Adipocyte (in vitro differentiated cells): ENCODE results near the gene IFT25.
A peak's percentile ranks its signal among the peaks of the same experiment; 100 is the strongest.
"Not testable (repeated sequence)": the region's sequence is repeated elsewhere in the genome, so short reads cannot be mapped to it uniquely, and the experiment has no call there.

Experiments used
- DNase-seq: peaks from one replicate; pipeline ENCODE4 v3.0.0-alpha.2; 2015; ENCODE audit warnings: low read depth
- H3K27me3 ChIP-seq: replicated peaks from 2 replicates; pipeline ENCODE4 v1.7.0; 2013; ENCODE audit warnings: mild to moderate bottlenecking, low read length, moderate library complexity; ENCODE audit not compliant: control insufficient read depth, insufficient read depth
- H3K36me3 ChIP-seq: 2 replicates; pipeline ENCODE4 v1.7.0; 2013; ENCODE audit warnings: low read length, mild to moderate bottlenecking, moderate library complexity; ENCODE audit not compliant: control insufficient read depth, insufficient read depth, severe bottlenecking
- H3K4me1 ChIP-seq: 2 replicates; pipeline ENCODE4 v1.7.0; 2013; ENCODE audit warnings: mild to moderate bottlenecking, low read length, moderate library complexity; ENCODE audit not compliant: control insufficient read depth, insufficient read depth
- H3K4me3 ChIP-seq: 2 replicates; pipeline ENCODE4 v1.7.0; 2013; ENCODE audit warnings: mild to moderate bottlenecking, low read length, moderate library complexity
- H3K9ac ChIP-seq: 2 replicates; pipeline ENCODE4 v1.7.0; 2013; ENCODE audit warnings: mild to moderate bottlenecking, low read length, moderate library complexity
- H3K9me3 ChIP-seq: 2 replicates; pipeline ENCODE4 v1.7.0; 2013; ENCODE audit warnings: mild to moderate bottlenecking, low read length, moderate library complexity; ENCODE audit not compliant: control insufficient read depth

Gene IFT25

DNA sequence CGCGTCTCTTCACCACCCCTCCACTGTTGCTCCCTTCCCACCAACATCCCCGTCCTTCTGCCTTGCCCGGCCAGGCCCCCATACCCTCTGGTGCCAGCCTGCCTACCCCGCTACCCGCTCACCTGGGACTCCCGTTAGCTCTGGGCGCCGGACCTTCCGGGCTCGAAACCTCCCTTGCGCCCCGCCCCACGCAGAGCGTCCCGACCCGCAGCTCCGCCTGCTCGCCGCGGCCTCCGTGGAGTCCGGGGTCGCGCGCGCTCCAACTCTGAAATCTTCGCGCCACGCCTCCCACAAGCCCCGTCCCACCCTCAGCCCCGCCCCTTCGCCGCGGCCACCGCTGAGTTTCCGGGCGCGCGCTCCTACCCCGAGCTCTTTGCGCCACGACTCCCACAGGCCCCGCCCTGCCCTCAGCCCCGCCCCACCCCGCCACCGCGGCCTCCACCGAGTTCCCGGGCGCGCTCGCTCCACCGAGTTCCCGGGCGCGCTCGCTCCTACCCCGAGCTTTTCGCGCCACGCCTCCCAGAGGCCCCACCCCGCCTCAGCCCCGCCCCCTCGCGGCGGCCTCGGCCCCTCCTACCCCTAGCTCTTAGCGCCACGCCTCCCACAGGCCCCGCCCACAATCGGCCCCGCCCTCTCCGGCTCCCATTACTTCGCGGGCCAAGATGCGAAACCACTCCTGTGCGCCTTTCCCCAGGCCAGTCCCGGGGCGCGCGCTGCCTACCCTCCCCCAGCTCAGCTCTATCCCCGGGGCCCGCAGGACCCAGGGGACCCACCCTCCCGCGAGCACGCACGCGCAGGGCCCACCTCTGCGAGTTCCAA lies at the start of gene IFT25:
TSS of gene IFT25 (minus strand) at position 267 of the 819 bp plus-strand sequence. CDS start 5,617 bp downstream, outside the sequence.
- H3K27me3 ChIP-seq, result no peaks in the 10 kb centered on the region
- H3K9me3 ChIP-seq, result no peaks in the 10 kb centered on the region
- peaks cover 23% of the 10 kb centered on the region for H3K4me1 ChIP-seq
- peak; percentile 99 for DNase-seq
- H3K9ac ChIP-seq, result peak within 1 kb of the TSS; percentile 86
- no peaks in the 10 kb centered on the region for H3K36me3 ChIP-seq
- H3K4me3 ChIP-seq, result peak within 1 kb of the TSS; percentile 89

DNA sequence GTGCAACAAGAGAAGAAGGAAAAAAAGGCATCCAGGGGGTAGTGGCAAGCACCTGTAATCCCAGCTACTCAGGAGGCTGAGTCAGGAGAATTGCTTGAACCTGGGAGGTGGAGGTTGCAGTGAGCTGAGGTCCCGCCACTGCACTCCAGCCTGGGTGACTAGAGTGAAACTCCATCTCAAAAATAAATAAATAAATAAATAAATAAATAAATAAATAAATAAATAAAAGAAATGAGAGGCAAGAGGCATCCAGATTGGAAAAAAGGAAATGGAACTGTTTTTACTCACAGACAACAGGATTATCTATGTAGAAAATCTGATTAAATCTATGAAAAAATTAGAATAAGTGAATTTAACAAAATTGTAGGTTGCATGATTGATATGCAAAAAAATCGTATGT lies 49.0 kb upstream of the IFT25 start:
- H3K36me3 ChIP-seq, DNase-seq, H3K27me3 ChIP-seq, H3K9me3 ChIP-seq, H3K4me3 ChIP-seq, H3K4me1 ChIP-seq, H3K9ac ChIP-seq: not testable (repeated sequence)

GRCh38 chr1:53992085-53992874 lies 46.8 kb upstream of the IFT25 start:
- Histone ChIP-seq H3K9ac (no peak overlapping the region), H3K36me3 (no peaks in the 10 kb centered on the region), H3K4me3 (no peak overlapping the region), H3K4me1 (peaks cover 5% of the 10 kb centered on the region), H3K9me3 (peaks cover 3% of the 10 kb centered on the region), H3K27me3 (no peaks in the 10 kb centered on the region)
- no peak for DNase-seq

GRCh38 chr1:53987880-53988279 lies 42.4 kb upstream of the IFT25 start:
- H3K36me3 ChIP-seq, result no peaks in the 10 kb centered on the region
- DNase-seq, result no peak
- peaks cover 3% of the 10 kb centered on the region for H3K9me3 ChIP-seq
- H3K27me3 ChIP-seq, result no peaks in the 10 kb centered on the region
- H3K9ac ChIP-seq, result no peak overlapping the region
- H3K4me1 ChIP-seq, result peaks cover 6% of the 10 kb centered on the region
- no peak overlapping the region for H3K4me3 ChIP-seq

DNA sequence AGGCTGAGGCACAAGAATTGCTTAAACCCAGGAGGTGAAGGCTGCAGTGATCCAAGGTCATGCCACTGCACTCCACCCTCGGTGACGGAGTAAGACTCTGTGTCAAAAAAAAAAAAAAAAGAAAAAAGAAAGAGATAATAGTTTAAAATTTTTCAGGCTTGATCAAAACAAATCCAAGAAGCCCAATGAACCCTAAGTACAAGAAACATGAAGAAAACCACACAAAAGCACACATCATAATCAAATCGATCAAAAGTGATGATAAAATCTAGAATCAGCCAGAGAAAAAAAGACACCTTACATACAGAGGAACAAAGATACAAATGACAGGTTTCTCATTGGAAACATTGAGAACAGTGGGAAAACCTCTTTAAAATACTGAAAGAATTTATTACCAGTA lies 41.0 kb upstream of the IFT25 start:
- no peaks in the 10 kb centered on the region for H3K27me3 ChIP-seq
- H3K9ac ChIP-seq, result no peak overlapping the region
- H3K4me1 ChIP-seq, result peaks cover 15% of the 10 kb centered on the region
- H3K4me3 ChIP-seq, result no peak overlapping the region
- no peaks in the 10 kb centered on the region for H3K9me3 ChIP-seq
- no peaks in the 10 kb centered on the region for H3K36me3 ChIP-seq
- no peak for DNase-seq

DNA sequence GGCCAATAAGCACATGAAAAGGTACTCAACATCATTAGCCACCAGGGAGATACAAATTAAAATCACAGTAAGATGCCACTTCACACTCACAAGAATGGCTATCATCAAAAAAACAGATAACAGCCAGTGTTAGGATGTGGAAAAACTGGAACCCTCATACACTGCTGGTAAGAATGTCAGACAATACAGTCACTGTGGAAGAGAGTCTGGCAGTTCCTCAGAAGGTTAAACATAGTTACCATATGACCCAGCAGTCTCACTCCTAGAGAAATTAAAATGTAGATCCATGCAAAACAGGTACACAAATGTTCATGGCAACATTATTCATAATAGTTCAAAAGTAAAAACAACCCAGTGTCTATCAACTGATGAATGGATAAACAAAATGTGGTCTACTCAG lies 39.2 kb upstream of the IFT25 start:
- no peak for DNase-seq
- no peaks in the 10 kb centered on the region for H3K27me3 ChIP-seq
- H3K4me1 ChIP-seq, result peaks cover 15% of the 10 kb centered on the region
- no peak overlapping the region for H3K4me3 ChIP-seq
- H3K36me3 ChIP-seq, result no peaks in the 10 kb centered on the region
- no peak overlapping the region for H3K9ac ChIP-seq
- H3K9me3 ChIP-seq, result no peaks in the 10 kb centered on the region

DNA sequence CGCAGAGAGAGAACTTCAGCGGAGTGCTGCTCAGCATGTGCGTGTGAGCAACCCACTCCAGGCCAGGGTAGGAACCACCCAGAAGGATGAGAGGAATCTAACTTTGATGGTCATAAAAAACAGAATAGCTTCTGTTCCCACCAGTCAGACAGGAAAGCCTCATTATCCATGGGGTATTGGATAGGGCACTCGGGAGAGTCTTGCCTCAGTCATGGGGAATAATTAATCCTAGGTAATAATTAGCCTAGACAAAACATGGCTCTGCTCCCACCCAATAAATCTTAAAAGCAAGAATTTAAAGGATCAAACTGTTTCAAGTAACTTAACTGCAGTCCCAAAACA lies 37.2 kb upstream of the IFT25 start:
- no peaks in the 10 kb centered on the region for H3K27me3 ChIP-seq
- H3K36me3 ChIP-seq, result no peaks in the 10 kb centered on the region
- peak overlapping the region; percentile 79 for H3K9ac ChIP-seq
- peak overlapping the region; percentile 82 for H3K4me3 ChIP-seq
- DNase-seq, result no peak
- H3K4me1 ChIP-seq, result peaks cover 13% of the 10 kb centered on the region
- no peaks in the 10 kb centered on the region for H3K9me3 ChIP-seq

DNA sequence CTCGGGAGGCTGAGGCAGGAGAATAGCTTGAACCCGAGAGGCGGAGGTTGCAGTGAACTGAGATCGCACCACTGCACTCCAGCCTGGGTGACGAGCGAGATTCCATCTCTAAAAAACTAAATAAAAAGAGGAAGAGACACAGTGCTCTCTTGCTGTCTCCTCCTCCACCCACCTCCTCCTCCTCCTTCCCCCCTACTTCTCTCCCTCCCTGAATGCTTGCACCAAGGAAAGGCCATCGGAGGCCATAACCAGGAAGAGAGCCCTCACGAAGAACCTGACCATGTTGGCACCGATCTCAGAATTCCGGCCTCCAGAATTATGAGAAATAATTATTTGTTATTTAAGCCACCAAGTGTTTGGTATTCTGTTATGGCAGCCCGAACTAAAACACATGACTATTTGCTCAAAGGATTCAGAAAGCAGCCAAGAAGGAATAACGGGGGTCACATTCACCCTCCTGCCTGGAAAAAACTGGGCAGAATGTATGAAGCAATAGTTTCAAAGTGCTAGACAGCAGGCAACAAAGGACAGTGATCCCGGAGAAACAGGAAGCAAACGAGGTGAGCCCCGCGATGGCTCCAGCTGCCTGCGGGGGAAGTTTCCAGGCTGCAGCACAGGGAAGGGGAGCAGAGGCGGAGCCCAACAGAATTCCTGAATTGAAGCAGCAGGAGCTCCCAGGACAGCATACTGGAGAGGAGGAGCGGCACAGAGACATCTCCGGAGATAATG lies 36.7 kb upstream of the IFT25 start:
- Histone ChIP-seq H3K4me3 (peak overlapping the region; percentile 82), H3K36me3 (no peaks in the 10 kb centered on the region), H3K9ac (peak overlapping the region; percentile 79), H3K9me3 (no peaks in the 10 kb centered on the region), H3K27me3 (no peaks in the 10 kb centered on the region), H3K4me1 (peaks cover 10% of the 10 kb centered on the region)
- DNase-seq, result peak; percentile 48

DNA sequence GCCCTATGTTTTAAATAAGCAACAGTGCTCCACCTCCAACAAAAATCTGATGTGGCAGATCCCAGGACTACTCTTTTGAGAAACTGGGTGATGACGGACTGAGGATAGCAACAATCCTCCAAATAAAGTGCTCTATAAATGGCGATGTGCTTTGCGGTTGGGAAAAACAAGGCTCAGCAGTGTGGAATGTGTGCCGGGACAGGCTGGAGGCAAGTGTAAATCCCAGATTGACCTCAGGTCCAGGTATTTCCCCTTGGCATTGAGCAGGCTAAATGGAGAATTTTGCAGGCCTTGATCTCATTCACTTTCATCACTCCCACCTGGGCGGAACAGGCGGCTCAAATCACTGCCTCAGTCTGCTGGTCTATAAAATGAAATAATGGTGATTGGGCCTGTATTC lies 35.7 kb upstream of the IFT25 start:
- DNase-seq, result no peak
- H3K9ac ChIP-seq, result no peak overlapping the region
- H3K4me3 ChIP-seq, result no peak overlapping the region

GRCh38 chr1:53979712-53980450 lies 34.4 kb upstream of the IFT25 start:
- Histone ChIP-seq H3K36me3 (no peaks in the 10 kb centered on the region), H3K4me3 (no peak overlapping the region), H3K9me3 (no peaks in the 10 kb centered on the region), H3K4me1 (peaks cover 10% of the 10 kb centered on the region), H3K9ac (no peak overlapping the region), H3K27me3 (no peaks in the 10 kb centered on the region)
- DNase-seq, result no peak

More for the DNA sequence above, 35.7 kb upstream of the IFT25 start:
- no peaks in the 10 kb centered on the region for H3K27me3 ChIP-seq
- no peaks in the 10 kb centered on the region for H3K9me3 ChIP-seq
- H3K4me1 ChIP-seq, result peaks cover 10% of the 10 kb centered on the region
- no peaks in the 10 kb centered on the region for H3K36me3 ChIP-seq
